ENCODE measurements around the gene WFS1. TPM values are rescaled to one million over a fixed set of nuclear protein-coding genes. Genes with fewer than 3 reads are reported as not detected.
A peak's percentile ranks its signal among the peaks of the same experiment; 100 is the strongest.

Gene WFS1
- total RNA-seq, 1 donor from 2014 or later: 109 TPM

- no peak for DNase-seq (ENCODE audit: low spot score)
These were observed 30.7 kb downstream of the WFS1 start for GRCh38 chr4:6300359-6300758.

GRCh38 chr4:6301051-6301731 is 31.5 kb downstream of the WFS1 start:
- no peak for DNase-seq (ENCODE audit: low spot score)

DNA sequence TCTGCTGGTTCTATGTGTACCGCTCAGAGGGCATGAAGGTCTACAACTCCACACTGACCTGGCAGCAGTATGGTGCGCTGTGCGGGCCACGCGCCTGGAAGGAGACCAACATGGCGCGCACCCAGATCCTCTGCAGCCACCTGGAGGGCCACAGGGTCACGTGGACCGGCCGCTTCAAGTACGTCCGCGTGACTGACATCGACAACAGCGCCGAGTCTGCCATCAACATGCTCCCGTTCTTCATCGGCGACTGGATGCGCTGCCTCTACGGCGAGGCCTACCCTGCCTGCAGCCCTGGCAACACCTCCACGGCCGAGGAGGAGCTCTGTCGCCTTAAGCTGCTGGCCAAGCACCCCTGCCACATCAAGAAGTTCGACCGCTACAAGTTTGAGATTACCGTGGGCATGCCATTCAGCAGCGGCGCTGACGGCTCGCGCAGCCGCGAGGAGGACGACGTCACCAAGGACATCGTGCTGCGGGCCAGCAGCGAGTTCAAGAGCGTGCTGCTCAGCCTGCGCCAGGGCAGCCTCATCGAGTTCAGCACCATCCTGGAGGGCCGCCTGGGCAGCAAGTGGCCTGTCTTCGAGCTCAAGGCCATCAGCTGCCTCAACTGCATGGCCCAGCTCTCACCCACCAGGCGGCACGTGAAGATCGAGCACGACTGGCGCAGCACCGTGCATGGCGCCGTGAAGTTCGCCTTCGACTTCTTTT is 32.2 kb downstream of the WFS1 start:
- DNase-seq (ENCODE audit: low spot score): no peak

DNA sequence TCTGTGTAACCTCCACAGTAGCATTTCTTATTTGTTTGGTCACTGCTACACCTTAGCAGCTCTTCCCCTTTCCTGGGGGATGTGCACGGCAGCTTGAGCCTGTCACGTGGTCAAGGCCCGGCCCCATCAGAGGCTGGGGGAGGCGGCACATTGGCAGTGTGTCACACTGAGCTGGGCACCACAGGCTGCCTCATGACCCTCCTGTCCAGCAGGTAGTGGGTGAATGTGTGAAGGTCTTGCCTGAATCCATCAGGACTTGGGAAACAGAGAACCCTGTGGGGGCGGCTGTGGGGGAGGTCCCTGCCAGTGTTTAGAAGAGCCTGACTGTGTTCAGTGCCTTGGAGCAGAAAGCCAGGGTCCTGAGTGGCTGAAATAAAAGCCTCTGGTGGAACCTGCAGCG is 33.2 kb downstream of the WFS1 start:
- no peak for DNase-seq (ENCODE audit: low spot score)

DNA sequence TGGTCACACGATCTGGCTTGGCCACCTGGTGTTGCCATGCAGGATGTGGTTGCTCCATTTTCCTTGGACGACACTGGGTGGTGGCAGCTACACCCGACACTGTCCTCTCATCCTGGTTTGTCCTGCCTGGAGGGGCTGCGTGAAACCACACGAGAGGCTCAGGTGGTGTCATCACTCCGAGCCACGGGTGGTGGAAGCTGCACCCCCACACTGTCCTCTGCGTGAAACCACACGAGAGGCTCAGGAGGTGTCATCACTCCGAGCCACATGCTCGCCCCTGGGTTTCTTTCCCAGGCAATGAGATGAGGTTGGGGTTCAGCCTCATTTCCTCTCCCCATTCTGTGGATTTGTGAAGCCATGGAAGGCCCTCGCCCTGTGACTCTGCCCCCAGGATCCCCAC is 34.3 kb downstream of the WFS1 start:
- no peak for DNase-seq (ENCODE audit: low spot score)

- no peak for DNase-seq (ENCODE audit: low spot score)
These were observed 36.6 kb downstream of the WFS1 start for GRCh38 chr4:6306299-6306698.

- DNase-seq (ENCODE audit: low spot score): no peak
These were observed 37.6 kb downstream of the WFS1 start for GRCh38 chr4:6307230-6307629.

DNA sequence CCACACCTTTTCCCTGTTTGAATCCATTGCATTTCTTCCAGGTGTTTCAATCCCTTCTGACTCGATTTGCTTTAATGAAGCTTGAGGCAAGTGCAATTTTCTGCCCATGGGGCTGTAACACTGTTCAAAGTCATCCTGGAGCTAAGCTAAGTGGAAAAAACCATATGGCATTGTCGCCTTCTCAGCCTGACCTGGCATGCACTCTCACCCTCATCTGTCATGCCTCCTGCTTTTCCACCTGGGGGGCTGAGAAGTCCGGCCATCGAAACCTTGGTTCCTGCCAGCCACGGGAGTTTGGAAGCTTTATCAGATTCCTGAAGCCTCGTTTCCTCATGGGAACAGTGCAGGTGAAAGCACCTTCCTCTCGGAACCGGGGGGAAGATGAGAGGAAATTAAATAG is 38.2 kb downstream of the WFS1 start:
- no peak for DNase-seq (ENCODE audit: low spot score)

DNA sequence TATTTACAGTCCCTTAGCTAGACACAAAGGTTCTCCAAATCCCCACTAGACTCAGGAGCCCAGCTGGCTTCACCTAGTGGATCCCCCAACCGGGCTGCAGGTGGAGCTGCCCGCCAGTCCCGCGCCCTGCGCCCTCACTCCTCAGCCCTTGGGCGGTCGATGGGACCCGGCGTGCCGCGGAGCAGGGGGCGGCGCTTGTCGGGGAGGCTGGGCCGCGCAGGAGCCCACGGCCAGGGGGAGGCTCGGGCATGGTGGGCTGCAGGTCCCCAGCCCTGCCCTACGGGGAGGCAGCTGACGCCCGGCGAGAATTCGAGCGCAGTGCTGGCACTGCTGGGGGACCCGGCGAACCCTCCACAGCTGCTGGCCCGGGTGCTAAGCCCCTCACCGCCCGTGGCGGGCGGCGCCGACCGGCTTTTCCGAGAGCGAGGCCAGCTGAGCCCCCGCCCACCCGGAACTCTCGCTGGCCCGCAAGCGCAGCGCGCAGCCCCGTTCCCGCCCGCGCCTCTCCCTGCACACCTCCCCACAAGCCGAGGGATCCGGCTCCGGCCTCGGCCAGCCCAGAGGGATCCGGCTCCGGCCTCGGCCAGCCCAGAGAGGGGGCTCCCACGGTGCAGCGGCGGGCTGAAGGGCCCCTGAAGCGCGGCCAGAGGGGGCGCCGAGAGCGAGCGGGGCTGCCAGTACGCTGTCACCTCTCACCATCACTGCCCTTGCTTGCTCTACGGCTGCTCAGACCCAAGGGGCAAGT is 39.4 kb downstream of the WFS1 start:
- DNase-seq (ENCODE audit: low spot score): no peak

- no peak for DNase-seq (ENCODE audit: low spot score)
These were observed 40.1 kb downstream of the WFS1 start for GRCh38 chr4:6309777-6310176.

- DNase-seq (ENCODE audit: low spot score): no peak
These were observed 43.6 kb downstream of the WFS1 start for GRCh38 chr4:6313216-6313615.

GRCh38 chr4:6316461-6317003 is 46.9 kb downstream of the WFS1 start:
- no peak for DNase-seq (ENCODE audit: low spot score)

- DNase-seq (ENCODE audit: low spot score): no peak
These were observed 48.6 kb downstream of the WFS1 start for GRCh38 chr4:6318206-6318605.

- no peak for DNase-seq (ENCODE audit: low spot score)
These were observed 50.0 kb downstream of the WFS1 start for GRCh38 chr4:6319530-6320150.

DNA sequence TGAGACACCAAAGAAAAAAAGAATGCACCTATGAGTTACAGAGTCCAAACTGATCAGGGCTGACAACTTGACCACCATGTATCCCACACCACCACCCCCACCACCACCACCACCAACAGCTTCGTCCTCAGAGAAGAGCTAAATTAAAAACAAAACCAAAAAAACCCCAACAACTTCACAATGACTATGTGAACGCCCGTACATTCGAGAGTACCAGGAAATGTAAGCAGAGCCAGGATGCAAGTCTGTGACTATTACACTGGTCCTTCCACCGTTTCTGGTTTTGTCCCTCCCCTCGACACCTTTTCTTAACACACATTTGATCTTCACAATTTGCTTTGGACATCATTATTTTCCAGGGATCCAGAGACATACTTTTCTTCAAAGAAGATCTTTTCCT is 51.0 kb downstream of the WFS1 start:
- DNase-seq (ENCODE audit: low spot score): no peak

- no peak for DNase-seq (ENCODE audit: low spot score)
These were observed 51.7 kb downstream of the WFS1 start for GRCh38 chr4:6321361-6321760.

DNA sequence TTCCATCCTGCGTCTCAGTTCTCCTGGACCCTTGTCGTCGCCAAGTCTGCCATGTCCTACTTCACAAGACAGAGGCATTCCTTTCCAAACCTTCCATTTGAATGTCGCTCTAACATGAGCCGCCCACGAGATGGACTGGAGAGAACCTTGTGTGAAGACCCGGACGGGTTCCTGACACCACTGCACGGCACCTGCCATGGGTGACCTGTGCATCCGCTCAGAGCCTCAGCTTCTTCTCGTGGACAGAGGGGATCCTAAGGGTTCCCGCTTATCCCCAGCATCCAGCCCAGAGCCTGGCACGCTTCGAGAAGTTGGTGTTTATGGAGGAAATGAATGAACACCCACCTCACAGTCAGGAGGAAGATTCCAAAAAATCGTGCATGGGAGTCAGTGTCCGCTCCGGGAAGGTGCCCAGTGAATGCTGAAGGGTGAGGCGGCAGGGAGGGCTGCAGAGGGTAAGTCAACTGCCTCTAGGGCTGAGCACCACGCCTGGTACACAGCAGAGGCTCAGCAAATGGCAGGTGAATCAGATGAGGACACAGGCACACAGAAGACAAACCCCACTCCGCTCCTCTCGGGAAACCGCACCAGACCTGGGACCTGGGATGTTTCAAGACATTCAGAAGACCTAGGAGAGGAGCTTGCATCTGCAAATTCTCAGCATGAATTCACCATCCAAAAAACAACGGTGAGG is 52.6 kb downstream of the WFS1 start:
- DNase-seq (ENCODE audit: low spot score): no peak

DNA sequence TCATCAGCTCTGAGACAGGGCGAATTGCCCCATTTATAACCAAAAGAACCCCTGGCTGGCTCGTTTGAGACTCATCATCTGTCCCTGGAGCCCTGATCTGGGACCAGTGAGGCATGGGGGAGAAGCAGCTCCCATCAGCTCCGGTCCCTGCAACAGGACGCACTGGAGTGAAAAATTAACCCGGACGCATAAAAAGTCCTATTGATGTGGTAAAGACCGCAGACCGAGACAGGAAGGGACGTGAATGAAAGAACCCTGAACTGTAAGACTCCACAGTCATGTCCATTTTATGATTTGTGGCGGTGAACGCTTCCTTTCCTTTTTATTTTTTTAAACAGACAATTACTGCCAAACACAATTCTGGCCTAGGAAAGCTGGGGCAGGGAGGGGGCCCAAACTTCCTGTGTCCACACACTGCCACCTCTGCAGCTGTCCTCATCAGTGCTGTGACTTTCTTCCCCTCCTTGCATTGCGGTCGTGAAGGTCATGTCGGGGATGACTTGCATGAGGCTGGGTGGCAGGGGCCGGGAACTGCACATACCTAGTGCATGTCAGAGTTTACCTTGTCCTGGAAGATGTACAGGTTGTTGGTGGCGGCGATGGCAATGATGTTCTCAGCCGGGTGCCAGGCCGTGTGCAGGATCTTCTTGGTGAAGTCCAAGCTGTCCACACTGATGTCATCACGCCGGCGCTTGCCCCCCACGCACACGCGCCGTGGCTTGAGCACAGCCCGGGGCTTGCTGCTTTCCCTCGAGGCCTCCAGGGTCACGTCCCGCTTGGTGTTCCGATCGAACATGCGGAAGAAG is 53.3 kb downstream of the WFS1 start:
- DNase-seq (ENCODE audit: low spot score): no peak

DNA sequence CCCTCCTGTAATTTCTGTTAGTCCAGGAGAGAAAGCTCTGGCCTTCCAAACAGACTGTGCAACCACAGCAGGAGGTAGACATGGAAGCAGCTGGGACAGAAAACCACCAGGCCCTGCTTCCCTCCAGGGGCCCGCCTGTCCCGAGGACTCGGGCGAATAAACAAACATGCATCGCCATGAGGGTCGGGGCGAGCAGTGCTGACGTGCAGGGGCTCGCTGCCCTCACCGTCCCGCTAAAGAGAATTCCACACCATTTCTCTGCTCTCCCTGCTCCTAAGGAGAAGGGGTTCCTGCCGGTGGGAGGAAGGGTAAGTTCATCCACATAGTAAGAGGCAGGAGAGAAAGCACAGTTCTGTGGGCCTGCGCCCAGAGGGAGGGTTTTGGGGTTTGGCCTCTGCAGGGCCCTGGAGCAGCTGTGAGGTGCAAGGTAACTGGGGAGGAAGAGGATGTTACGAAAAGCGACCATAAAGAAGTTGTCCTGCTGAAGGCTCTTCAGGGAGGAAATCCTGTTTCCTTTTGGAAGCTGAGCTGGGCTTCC is 54.9 kb downstream of the WFS1 start:
- no peak for DNase-seq (ENCODE audit: low spot score)

GRCh38 chr4:6324999-6325787 is 55.5 kb downstream of the WFS1 start:
- peak; percentile 74 for DNase-seq (ENCODE audit: low spot score)

Measured in mucosa of gallbladder (tissue), 1 donor.